ENCODE measurements around the gene P4HA1.
"Not testable (repeated sequence)": the region's sequence is repeated elsewhere in the genome, so short reads cannot be mapped to it uniquely, and the experiment has no call there.

P4HA1 gene

GRCh38 chr10:73043766-73044377 is 52.8 kb downstream of the P4HA1 start:
- no peak for DNase-seq
- TF ChIP-seq GATA1 (IDR thresholded peaks at IDR 0.05; ENCODE audit: low read depth, low read length): no peak

DNA sequence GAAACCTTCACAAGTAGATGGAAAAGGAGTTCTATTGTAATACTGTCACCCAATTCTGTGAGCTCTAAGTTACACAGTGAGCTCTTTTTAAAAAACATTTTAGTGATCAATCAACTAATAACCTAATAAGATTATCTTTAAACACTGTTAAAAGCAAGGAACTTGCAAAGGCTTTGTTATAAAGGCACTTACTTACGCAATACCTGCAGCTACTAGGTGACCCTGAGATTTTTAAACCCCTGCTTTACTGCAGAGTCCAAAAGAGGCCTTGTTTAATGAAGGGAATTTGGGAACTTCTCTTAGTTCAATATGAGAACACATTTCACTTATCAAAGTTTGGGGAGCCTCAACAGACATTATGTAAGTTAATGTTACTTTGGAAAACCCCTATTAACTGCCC is 53.3 kb downstream of the P4HA1 start:
- no peak for TF ChIP-seq POLR2A (IDR thresholded peaks at IDR 0.05; ENCODE audit: low read length)
- no peak for TF ChIP-seq GATA1 (IDR thresholded peaks at IDR 0.05; ENCODE audit: low read depth, low read length)
- DNase-seq: no peak

- TF ChIP-seq GATA1 (IDR thresholded peaks at IDR 0.05; ENCODE audit: low read depth, low read length): no peak
- no peak for TF ChIP-seq POLR2A (IDR thresholded peaks at IDR 0.05; ENCODE audit: low read length)
- no peak for DNase-seq
These were observed 54.5 kb downstream of the P4HA1 start for GRCh38 chr10:73042130-73042529.

GRCh38 chr10:73039635-73040034 is 57.0 kb downstream of the P4HA1 start:
- TF ChIP-seq GATA1 (IDR thresholded peaks at IDR 0.05; ENCODE audit: low read depth, low read length): no peak
- no peak for TF ChIP-seq POLR2A (IDR thresholded peaks at IDR 0.05; ENCODE audit: low read length)
- peak in 1 of 2 experiments; percentile 10 for DNase-seq

- not testable (repeated sequence) for DNase-seq
These were observed 60.4 kb downstream of the P4HA1 start for GRCh38 chr10:73036285-73036684.

- TF ChIP-seq GATA1 (IDR thresholded peaks at IDR 0.05; ENCODE audit: low read depth, low read length) (no peak), POLR2A (IDR thresholded peaks at IDR 0.05; ENCODE audit: low read length) (no peak)
- no peak for DNase-seq
These were observed 64.1 kb downstream of the P4HA1 start for GRCh38 chr10:73032536-73032935.

- DNase-seq: not testable (repeated sequence)
These were observed 70.0 kb downstream of the P4HA1 start for GRCh38 chr10:73026623-73027022.

- not testable (repeated sequence) for DNase-seq
These were observed 73.1 kb downstream of the P4HA1 start for GRCh38 chr10:73023455-73024070.

- not testable (repeated sequence) for DNase-seq
These were observed 73.7 kb downstream of the P4HA1 start for GRCh38 chr10:73022961-73023360.

GRCh38 chr10:73021538-73022164 is 75.0 kb downstream of the P4HA1 start:
- peak in 1 of 2 experiments; percentile 2 for DNase-seq

- TF ChIP-seq POLR2A (IDR thresholded peaks at IDR 0.05; ENCODE audit: low read length) (no peak), GATA1 (IDR thresholded peaks at IDR 0.05; ENCODE audit: low read depth, low read length) (no peak)
- no peak for DNase-seq
These were observed 75.6 kb downstream of the P4HA1 start for GRCh38 chr10:73021050-73021449.

DNA sequence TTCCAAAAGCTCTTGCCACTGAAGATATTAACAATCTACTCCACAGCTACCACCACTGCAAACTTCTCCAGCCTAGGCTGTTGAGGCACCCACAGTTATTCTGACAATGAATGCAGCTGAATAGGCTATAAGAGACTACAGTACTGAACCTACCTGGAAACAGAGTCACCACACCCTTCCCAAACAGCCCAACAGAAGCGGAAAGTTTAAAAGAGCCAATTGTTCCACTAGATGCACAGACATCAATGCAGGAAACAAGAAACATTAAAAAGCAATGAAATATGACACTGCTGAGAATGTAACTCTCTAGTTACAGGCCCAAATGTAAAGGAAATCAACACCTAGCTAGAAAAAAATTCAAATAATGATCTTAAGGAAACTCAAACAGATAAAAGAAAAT is 77.6 kb downstream of the P4HA1 start:
- TF ChIP-seq POLR2A (IDR thresholded peaks at IDR 0.05; ENCODE audit: low read length): no peak
- no peak for TF ChIP-seq GATA1 (IDR thresholded peaks at IDR 0.05; ENCODE audit: low read depth, low read length)
- DNase-seq: no peak

DNA sequence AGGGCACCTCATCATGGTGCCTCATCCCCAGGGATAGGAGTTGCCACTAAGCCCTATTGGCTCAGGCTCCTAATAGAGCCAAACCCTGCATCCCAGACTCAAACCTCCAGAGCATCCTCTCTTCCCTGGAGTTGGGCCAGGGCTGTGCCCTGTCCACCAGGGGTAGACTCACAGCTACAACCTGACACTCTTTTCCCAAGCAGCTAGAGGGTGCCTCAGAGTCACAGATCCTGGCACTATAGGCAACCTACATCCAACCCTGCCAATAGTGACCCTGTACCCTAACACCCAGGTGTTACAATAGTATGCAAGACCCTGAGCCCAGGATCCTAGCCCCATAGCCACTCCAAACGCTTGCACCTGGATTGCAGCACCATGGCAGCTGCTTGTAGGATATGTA is 78.0 kb downstream of the P4HA1 start:
- no peak for TF ChIP-seq POLR2A (IDR thresholded peaks at IDR 0.05; ENCODE audit: low read length)
- TF ChIP-seq GATA1 (IDR thresholded peaks at IDR 0.05; ENCODE audit: low read depth, low read length): no peak

GRCh38 chr10:73017955-73018480 is 78.6 kb downstream of the P4HA1 start:
- no peak for DNase-seq
- TF ChIP-seq GATA1 (IDR thresholded peaks at IDR 0.05; ENCODE audit: low read depth, low read length): no peak

More for the DNA sequence above, 78.0 kb downstream of the P4HA1 start:
- no peak for DNase-seq

DNA sequence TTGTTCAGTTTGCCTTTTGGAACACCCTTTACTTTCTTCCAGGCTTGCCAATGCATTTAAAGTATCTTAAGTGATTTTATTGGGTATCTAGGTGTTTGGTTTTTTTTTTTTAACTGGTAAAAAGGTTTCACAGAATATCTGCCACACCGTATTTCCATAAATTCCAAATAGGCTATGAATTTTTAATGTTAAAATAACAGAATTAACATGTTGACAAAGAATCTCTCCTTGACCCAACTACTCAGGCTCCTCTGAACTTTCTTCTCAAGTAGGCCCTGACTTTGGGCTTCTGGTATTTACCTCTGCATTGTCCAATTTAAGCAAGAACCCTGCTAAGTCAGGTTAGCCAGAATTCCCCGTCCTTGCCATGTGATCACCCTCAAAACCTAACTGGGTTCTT is 80.9 kb downstream of the P4HA1 start:
- TF ChIP-seq POLR2A (IDR thresholded peaks at IDR 0.05; ENCODE audit: low read length) (no peak), GATA1 (IDR thresholded peaks at IDR 0.05; ENCODE audit: low read depth, low read length) (no peak)

DNA sequence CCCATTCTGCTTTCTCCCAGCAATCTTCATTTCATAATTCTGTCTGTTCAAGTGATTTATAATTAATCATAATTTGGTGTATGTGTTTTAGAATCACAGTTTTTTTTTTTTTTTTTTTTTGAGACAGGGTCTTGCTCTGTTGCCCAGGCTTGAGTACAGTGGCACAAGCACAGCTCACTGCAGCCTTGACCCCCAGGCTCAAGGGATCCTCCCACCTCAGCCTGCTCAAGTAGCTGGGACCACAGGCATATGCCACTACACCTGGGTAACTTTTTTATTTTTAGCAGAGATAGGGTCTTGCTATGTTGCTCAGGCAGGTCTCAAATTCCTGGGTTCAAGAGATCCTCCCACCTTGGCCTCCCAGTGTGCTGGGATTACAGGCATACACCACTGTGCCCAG is 92.8 kb downstream of the P4HA1 start:
- no peak for DNase-seq
- TF ChIP-seq GATA1 (IDR thresholded peaks at IDR 0.05; ENCODE audit: low read depth, low read length) (no peak), POLR2A (IDR thresholded peaks at IDR 0.05; ENCODE audit: low read length) (no peak)

More for the DNA sequence above, 80.9 kb downstream of the P4HA1 start:
- no peak for DNase-seq
